Measurements from ENCODE around the gene VPS13D. TPM values are rescaled to one million over a fixed set of nuclear protein-coding genes. Genes with fewer than 3 reads are reported as not detected.

VPS13D gene
- polyA plus RNA-seq, 1 of the 3 experiments (the other 2 are of a cell fraction) = 15.0 TPM

- H4K20me1 ChIP-seq (ENCODE audit: insufficient read depth) = no peaks in the 10 kb centered on the region
- peaks cover 37 to 43% of the 10 kb centered on the region in 2 experiments for H3K36me3 ChIP-seq (replicated peaks in 1 of 2; ENCODE audit: control insufficient read depth in 1 of 2, insufficient read depth in 2 of 2, low read length in 1 of 2)
- H3F3A ChIP-seq (replicated peaks; ENCODE audit: insufficient read depth) = no peaks in the 10 kb centered on the region
- WGBS (ENCODE audit: low lambda C conversion rate) = 93% methylated on average over 8 of the region's 8 CpGs
- H2AFZ ChIP-seq (ENCODE audit: low read depth) = no peak overlapping the region
- H3K9me3 ChIP-seq = no peaks in the 10 kb centered on the region
- no peak overlapping the region for H3K4me2 ChIP-seq
- H3K27ac ChIP-seq (ENCODE audit: low read depth in 2 of 2, low read length in 1 of 2) = peak overlapping the region in 1 of 2 experiments; percentile 58; a peak in 2 of 4 replicates
- no peak overlapping the region for H3K4me3 ChIP-seq (ENCODE audit: low read depth in 2 of 2, low read length in 1 of 2)
- H3K27me3 ChIP-seq (ENCODE audit: insufficient read depth) = no peaks in the 10 kb centered on the region
- TF ChIP-seq TEAD4 (IDR thresholded peaks at IDR 0.05; ENCODE audit: borderline replicate concordance, insufficient read depth) (no peak), USF2 (IDR thresholded peaks at IDR 0.05; ENCODE audit: borderline replicate concordance, low read depth, low read length) (no peak), RAD21 (IDR thresholded peaks at IDR 0.05; ENCODE audit: low read length) (no peak), TAF1 (IDR thresholded peaks at IDR 0.05; ENCODE audit: borderline replicate concordance, low read depth, low read length) (no peak), IRF3 (IDR thresholded peaks at IDR 0.05; ENCODE audit: low read depth, low read length) (no peak), YY1 (IDR thresholded peaks at IDR 0.05; ENCODE audit: low read depth) (no peak), REST (IDR thresholded peaks at IDR 0.05; ENCODE audit: low read depth, low read length) (no peak), FOXM1 (IDR thresholded peaks at IDR 0.05; ENCODE audit: low read depth) (no peak), SIN3A (IDR thresholded peaks at IDR 0.05; ENCODE audit: borderline replicate concordance, low read depth, low read length) (no peak), TCF12 (IDR thresholded peaks at IDR 0.05) (no peak), ELF1 (IDR thresholded peaks at IDR 0.05) (no peak)
- DNase-seq = no peak
- no peak overlapping the region for H3K9ac ChIP-seq
- ChIA-PET CTCF (interaction anchor here (1.6 to 1.7 kb wide), 2 partner anchors 18 to 213 kb away, joined by 5 to 6 read pairs; no protein-coding TSS in a partner anchor), POLR2A (no interaction called here)
- peaks cover 4 to 9% of the 10 kb centered on the region in 2 experiments; a peak in 3 of 4 replicates for H3K4me1 ChIP-seq (ENCODE audit: control insufficient read depth in 1 of 2, insufficient read depth in 2 of 2, low read depth in 1 of 2, low read length in 1 of 2)
- H3K9me2 ChIP-seq = no peaks in the 10 kb centered on the region
- H3K79me2 ChIP-seq (ENCODE audit: insufficient read depth) = no peaks in the 10 kb centered on the region
Measured at GRCh38 chr1:12406211-12407021, 176.6 kb downstream of the VPS13D start.

Data from SK-N-SH (cell line).